Measurements from ENCODE around the gene PKN1.

PKN1 gene

GRCh38 chr19:14519860-14520407, 86.8 kb downstream of the PKN1 start:
- H3K27me3 ChIP-seq (ENCODE audit: insufficient read depth, poor library complexity, severe bottlenecking) = no peaks in the 10 kb centered on the region
- H3K4me3 ChIP-seq (replicated peaks; ENCODE audit: insufficient read depth, low read length) = no peak overlapping the region
- DNase-seq (ENCODE audit: low read depth in 1 of 2, low spot score in 1 of 2) = no peak
- no peak for TF ChIP-seq SPI1 (IDR thresholded peaks at IDR 0.05; ENCODE audit: borderline replicate concordance, low read depth)
- TF ChIP-seq GABPA (IDR thresholded peaks at IDR 0.05; ENCODE audit: low read depth) = no peak
- TF ChIP-seq, protein P1, sequence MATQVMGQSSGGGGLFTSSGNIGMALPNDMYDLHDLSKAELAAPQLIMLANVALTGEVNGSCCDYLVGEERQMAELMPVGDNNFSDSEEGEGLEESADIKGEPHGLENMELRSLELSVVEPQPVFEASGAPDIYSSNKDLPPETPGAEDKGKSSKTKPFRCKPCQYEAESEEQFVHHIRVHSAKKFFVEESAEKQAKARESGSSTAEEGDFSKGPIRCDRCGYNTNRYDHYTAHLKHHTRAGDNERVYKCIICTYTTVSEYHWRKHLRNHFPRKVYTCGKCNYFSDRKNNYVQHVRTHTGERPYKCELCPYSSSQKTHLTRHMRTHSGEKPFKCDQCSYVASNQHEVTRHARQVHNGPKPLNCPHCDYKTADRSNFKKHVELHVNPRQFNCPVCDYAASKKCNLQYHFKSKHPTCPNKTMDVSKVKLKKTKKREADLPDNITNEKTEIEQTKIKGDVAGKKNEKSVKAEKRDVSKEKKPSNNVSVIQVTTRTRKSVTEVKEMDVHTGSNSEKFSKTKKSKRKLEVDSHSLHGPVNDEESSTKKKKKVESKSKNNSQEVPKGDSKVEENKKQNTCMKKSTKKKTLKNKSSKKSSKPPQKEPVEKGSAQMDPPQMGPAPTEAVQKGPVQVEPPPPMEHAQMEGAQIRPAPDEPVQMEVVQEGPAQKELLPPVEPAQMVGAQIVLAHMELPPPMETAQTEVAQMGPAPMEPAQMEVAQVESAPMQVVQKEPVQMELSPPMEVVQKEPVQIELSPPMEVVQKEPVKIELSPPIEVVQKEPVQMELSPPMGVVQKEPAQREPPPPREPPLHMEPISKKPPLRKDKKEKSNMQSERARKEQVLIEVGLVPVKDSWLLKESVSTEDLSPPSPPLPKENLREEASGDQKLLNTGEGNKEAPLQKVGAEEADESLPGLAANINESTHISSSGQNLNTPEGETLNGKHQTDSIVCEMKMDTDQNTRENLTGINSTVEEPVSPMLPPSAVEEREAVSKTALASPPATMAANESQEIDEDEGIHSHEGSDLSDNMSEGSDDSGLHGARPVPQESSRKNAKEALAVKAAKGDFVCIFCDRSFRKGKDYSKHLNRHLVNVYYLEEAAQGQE (IDR thresholded peaks at IDR 0.05; ENCODE audit: insufficient replicate concordance, low read depth) = no peak
- TF ChIP-seq CTCF (IDR thresholded peaks at IDR 0.05; ENCODE audit: insufficient read depth, low read length) = no peak
- peak overlapping the region; percentile 36; the same call in 1 of the 2 replicates for H3K27ac ChIP-seq (replicated peaks)

DNA sequence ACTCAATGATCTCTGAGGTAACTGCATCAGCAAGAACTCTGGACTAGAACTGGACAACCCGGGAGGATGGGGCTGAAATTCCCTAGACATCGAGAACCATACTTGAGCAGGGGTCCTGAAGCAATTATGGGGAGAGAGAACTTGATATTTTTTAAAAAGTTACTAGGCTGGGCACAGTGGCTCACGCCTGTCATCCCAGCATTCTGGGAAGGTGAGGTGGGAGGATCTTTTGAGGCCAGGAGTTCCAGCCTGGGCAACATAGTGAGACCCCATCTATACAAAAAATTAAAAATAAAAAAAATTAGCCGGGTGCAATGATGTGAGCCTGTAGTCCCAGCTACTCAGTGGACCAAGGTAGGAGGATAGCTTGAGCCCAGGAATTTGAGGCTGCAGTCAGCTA, 87.4 kb downstream of the PKN1 start:
- TF ChIP-seq SPI1 (IDR thresholded peaks at IDR 0.05; ENCODE audit: borderline replicate concordance, low read depth) (no peak), POLR2AphosphoS5 (IDR thresholded peaks at IDR 0.05; ENCODE audit: low read depth) (no peak), CTCF (IDR thresholded peaks at IDR 0.05; ENCODE audit: insufficient read depth, low read length) (no peak), GABPA (IDR thresholded peaks at IDR 0.05; ENCODE audit: low read depth) (no peak)
- TF ChIP-seq, protein P1 (IDR thresholded peaks at IDR 0.05; ENCODE audit: insufficient replicate concordance, low read depth) = no peak
- Histone ChIP-seq H3K27ac (replicated peaks) (no peak overlapping the region), H3K27me3 (ENCODE audit: insufficient read depth, poor library complexity, severe bottlenecking) (no peaks in the 10 kb centered on the region), H3K4me3 (replicated peaks; ENCODE audit: insufficient read depth, low read length) (no peak overlapping the region)
- DNase-seq (ENCODE audit: low read depth in 1 of 2, low spot score in 1 of 2) = no peak

Measured in HL-60 (cell line).